ENCODE data around the gene MUC5AC. TPM values are rescaled to one million over a fixed set of nuclear protein-coding genes. Genes with fewer than 3 reads are reported as not detected.

MUC5AC gene
- total and polyA plus RNA-seq, 2 donors (not counting 1 experiment from before 2014, with no cell fraction given), result not detected

- H3K36me3 ChIP-seq (ENCODE audit: control insufficient read depth, insufficient read depth, low read length), result no peaks in the 10 kb centered on the region
- no peaks in the 10 kb centered on the region for H3K4me1 ChIP-seq (ENCODE audit: control insufficient read depth, extremely low read depth, insufficient read depth, low read length)
- no peak overlapping the region for H2AFZ ChIP-seq (ENCODE audit: low read length)
- H4K20me1 ChIP-seq (ENCODE audit: control insufficient read depth, extremely low read depth, insufficient read depth, low read length), result no peaks in the 10 kb centered on the region
- no peak overlapping the region for H3K4me3 ChIP-seq (replicated peaks in 1 of 4; ENCODE audit: control extremely low read depth in 1 of 4, insufficient read depth in 1 of 4, low read depth in 3 of 4, low read length in 4 of 4)
- H3K27ac ChIP-seq (ENCODE audit: insufficient read depth, low read length), result no peak overlapping the region
- H3K9ac ChIP-seq (ENCODE audit: insufficient read depth, low read length), result no peak overlapping the region
- no peak for DNase-seq (ENCODE audit: low read depth in 2 of 2)
- TF ChIP-seq EZH2 (IDR thresholded peaks at IDR 0.05; ENCODE audit: low read length, missing control alignments) (no peak), CTCF (conservative IDR thresholded peaks at IDR 0.05 in 1 of 2, IDR thresholded peaks at IDR 0.05 in 1 of 2; ENCODE audit: low read depth in 1 of 2, low read length in 2 of 2) (no peak)
- H3K9me3 ChIP-seq (ENCODE audit: control insufficient read depth, insufficient read depth, low read depth, low read length), result no peaks in the 10 kb centered on the region
- H3K4me2 ChIP-seq (ENCODE audit: extremely low read depth, insufficient read depth, low read length), result no peak overlapping the region
- no peaks in the 10 kb centered on the region for H3K79me2 ChIP-seq (ENCODE audit: control insufficient read depth, insufficient read depth, low read length)
- no peaks in the 10 kb centered on the region for H3K27me3 ChIP-seq (ENCODE audit: control insufficient read depth, insufficient read depth, low read length)
Measured at GRCh38 chr11:1118755-1119603, 38.8 kb upstream of the MUC5AC start.

GRCh38 chr11:1119604-1120146 is 38.1 kb upstream of the MUC5AC start:
- Histone ChIP-seq H4K20me1 (ENCODE audit: control insufficient read depth, extremely low read depth, insufficient read depth, low read length) (no peaks in the 10 kb centered on the region), H3K79me2 (ENCODE audit: control insufficient read depth, insufficient read depth, low read length) (no peaks in the 10 kb centered on the region), H3K27ac (ENCODE audit: insufficient read depth, low read length) (no peak overlapping the region), H3K4me1 (ENCODE audit: control insufficient read depth, extremely low read depth, insufficient read depth, low read length) (no peaks in the 10 kb centered on the region), H3K9me3 (ENCODE audit: control insufficient read depth, insufficient read depth, low read depth, low read length) (no peaks in the 10 kb centered on the region), H3K4me3 (replicated peaks in 1 of 4; ENCODE audit: control extremely low read depth in 1 of 4, insufficient read depth in 1 of 4, low read depth in 3 of 4, low read length in 4 of 4) (no peak overlapping the region), H3K9ac (ENCODE audit: insufficient read depth, low read length) (no peak overlapping the region), H3K4me2 (ENCODE audit: extremely low read depth, insufficient read depth, low read length) (no peak overlapping the region), H3K27me3 (ENCODE audit: control insufficient read depth, insufficient read depth, low read length) (no peaks in the 10 kb centered on the region), H3K36me3 (ENCODE audit: control insufficient read depth, insufficient read depth, low read length) (no peaks in the 10 kb centered on the region), H2AFZ (ENCODE audit: low read length) (no peak overlapping the region)
- no peak for DNase-seq (ENCODE audit: low read depth in 2 of 2)
- TF ChIP-seq CTCF (conservative IDR thresholded peaks at IDR 0.05 in 1 of 2, IDR thresholded peaks at IDR 0.05 in 1 of 2; ENCODE audit: low read depth in 1 of 2, low read length in 2 of 2), result no peak
- TF ChIP-seq EZH2 (IDR thresholded peaks at IDR 0.05; ENCODE audit: low read length, missing control alignments), result no peak

- DNase-seq (ENCODE audit: low read depth in 2 of 2), result no peak
- Histone ChIP-seq H3K9me3 (ENCODE audit: control insufficient read depth, insufficient read depth, low read depth, low read length) (no peaks in the 10 kb centered on the region), H3K27me3 (ENCODE audit: control insufficient read depth, insufficient read depth, low read length) (no peaks in the 10 kb centered on the region), H3K4me2 (ENCODE audit: extremely low read depth, insufficient read depth, low read length) (no peak overlapping the region), H3K36me3 (ENCODE audit: control insufficient read depth, insufficient read depth, low read length) (no peaks in the 10 kb centered on the region), H4K20me1 (ENCODE audit: control insufficient read depth, extremely low read depth, insufficient read depth, low read length) (no peaks in the 10 kb centered on the region), H2AFZ (ENCODE audit: low read length) (no peak overlapping the region), H3K79me2 (ENCODE audit: control insufficient read depth, insufficient read depth, low read length) (no peaks in the 10 kb centered on the region), H3K9ac (ENCODE audit: insufficient read depth, low read length) (no peak overlapping the region), H3K27ac (ENCODE audit: insufficient read depth, low read length) (no peak overlapping the region), H3K4me1 (ENCODE audit: control insufficient read depth, extremely low read depth, insufficient read depth, low read length) (no peaks in the 10 kb centered on the region), H3K4me3 (replicated peaks in 1 of 4; ENCODE audit: control extremely low read depth in 1 of 4, insufficient read depth in 1 of 4, low read depth in 3 of 4, low read length in 4 of 4) (no peak overlapping the region)
- no peak for TF ChIP-seq CTCF (conservative IDR thresholded peaks at IDR 0.05 in 1 of 2, IDR thresholded peaks at IDR 0.05 in 1 of 2; ENCODE audit: low read depth in 1 of 2, low read length in 2 of 2)
- no peak for TF ChIP-seq EZH2 (IDR thresholded peaks at IDR 0.05; ENCODE audit: low read length, missing control alignments)
Measured at GRCh38 chr11:1120532-1121330, 37.0 kb upstream of the MUC5AC start.
